HG02759 (cell line): ENCODE data around the gene OGFRL1.
"Not testable (repeated sequence)": the region's sequence is repeated elsewhere in the genome, so short reads cannot be mapped to it uniquely, and the experiment has no call there.

Source experiments
- ATAC-seq: cut with Tn5 transposase; IDR thresholded peaks from one replicate; pipeline ENCODE4 v1.9.1; 2021; ENCODE audit warnings: mild to moderate bottlenecking, moderate library complexity; ENCODE audit not compliant: unreplicated experiment

OGFRL1 gene

DNA sequence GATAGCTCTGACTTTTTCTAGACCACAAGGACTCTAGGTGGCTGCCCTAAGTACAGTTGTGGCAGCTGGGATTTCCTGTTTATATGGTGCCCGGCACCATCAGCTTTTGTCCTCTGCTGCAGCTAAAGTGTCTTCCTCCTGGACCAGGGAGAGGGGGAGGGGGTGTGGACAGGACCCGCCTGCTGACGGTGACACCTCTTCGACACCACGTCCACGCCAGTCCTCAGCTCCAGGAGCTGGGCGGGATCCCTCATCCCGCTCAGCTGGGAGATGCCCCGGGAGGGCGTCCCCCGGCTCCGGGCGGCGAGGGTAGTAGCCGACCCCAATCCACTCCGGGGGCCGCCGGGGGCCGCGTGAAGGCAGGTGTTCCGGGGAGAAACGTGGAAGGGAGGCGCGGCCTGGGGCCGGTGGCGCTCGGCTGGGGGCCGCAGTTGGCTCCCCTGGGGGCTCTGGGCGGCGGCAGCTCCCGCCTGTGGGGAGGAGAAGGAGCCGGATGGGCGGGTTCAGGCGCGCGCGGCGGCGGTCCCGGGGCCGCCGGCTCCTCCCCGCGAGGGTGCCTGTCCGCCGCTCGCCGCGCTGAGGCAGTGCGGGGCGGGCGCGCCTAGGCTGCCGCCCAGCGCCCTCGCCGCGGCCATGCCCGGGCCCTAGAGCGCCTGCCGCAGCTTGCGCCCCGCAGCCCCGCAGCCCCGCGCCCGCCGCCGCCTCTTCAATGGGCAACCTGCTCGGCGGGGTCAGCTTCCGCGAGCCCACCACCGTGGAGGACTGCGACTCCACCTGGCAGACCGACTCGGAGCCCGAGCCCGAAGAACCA lies at the start of gene OGFRL1:
Gene OGFRL1, plus strand, starts transcription at position 584 of the 811 bp plus-strand sequence. Its CDS starts 126 bp downstream, at position 710.
- peak; percentile 87 for ATAC-seq

DNA sequence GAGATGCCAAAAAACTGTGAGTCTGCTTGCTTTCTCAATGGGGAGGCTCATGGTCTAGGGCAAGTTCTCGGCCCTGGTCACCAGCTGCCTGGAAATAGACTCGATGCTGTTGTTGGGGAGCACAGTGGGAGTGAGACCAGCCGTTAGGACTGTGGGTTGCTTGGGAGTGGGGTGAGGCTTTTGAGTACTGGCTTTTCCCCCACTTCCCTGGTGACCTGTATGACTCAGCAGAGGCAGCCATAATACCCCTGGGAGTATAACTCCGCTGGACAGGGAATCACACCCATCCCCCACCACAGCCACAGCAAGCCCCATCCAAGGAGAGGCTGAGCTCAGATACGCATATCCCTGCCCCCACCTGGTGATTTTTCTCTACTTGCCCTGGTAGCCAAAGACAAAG lies 48.9 kb upstream of the OGFRL1 start:
- no peak for ATAC-seq

DNA sequence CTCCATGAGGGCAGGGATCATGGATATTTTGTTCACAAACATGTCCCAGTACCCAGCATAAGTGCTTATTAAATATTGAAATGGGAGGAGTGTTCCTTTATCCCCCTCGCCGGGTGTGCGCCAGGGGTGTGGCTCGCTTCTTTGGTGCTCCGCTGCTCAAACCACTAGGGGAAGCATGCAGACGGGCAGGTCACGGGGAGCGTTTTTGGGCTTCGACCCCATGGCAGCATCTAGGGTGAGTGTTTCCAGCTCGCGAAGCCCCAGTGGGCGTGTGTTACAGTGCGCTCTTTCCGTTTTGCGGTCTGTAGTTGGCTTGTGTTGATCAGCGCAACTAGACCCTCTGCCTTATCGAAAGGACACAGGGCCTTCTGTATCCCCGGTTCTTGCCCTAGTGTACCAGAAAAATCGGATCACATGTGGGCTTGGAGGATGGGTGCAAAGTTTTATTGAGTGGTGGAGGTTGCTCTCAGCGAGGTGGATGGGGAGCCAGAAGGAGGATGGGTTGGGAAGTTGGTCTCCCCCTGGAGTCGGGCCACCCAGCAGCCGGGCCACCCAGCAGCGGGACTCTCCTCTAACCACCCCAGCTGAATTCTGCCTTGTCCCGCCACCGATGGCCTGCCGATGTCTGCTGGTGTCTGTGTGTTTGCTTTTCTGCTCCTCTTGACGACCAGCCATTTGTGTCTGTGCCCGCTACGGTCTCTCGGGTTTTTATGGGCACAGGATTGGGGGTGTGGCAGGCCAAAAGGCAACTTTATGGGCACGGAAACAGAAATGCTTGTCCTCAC lies 43.2 kb upstream of the OGFRL1 start:
- no peak for ATAC-seq

DNA sequence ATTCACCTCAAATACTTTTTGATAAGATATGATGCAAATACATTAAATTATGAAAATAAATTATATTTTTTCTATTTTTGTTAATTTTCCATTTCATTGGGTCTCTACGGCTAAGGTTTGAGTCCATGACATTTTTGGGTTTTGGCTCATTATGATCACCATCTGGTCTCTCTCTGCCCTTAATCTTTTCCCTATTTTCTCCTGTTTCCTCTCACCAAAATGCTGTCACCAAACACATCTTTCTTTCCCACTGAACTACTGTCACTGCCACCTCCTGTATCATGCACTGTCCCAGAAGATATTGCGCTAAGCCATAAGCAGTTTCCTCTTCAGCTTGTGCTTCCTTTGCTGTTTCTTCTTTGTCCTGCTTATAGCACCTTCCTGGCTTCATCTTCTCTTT lies 42.0 kb upstream of the OGFRL1 start:
- ATAC-seq, result no peak

DNA sequence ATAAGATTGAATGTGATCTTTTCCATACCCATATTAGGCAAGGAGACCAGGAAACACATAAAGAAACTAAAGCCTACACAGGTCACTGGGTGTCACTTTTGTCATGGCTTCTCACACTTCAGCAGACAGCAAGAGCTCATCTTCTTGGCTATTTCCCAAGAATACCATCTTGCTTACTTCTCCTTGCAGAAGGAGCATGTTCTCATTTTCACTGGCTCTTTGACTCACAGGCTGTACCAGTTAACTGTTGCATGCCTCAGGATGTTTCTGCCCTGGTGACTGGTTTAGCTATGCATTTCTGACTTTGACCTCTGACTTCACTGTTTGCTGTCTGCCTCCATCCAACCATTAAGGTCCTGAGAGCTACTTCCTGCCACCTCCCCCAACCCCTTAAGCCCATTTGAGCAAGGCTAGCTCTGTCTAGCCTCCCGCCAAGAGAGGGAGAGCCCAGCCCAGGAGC lies 40.3 kb upstream of the OGFRL1 start:
- ATAC-seq, result peak; percentile 97

DNA sequence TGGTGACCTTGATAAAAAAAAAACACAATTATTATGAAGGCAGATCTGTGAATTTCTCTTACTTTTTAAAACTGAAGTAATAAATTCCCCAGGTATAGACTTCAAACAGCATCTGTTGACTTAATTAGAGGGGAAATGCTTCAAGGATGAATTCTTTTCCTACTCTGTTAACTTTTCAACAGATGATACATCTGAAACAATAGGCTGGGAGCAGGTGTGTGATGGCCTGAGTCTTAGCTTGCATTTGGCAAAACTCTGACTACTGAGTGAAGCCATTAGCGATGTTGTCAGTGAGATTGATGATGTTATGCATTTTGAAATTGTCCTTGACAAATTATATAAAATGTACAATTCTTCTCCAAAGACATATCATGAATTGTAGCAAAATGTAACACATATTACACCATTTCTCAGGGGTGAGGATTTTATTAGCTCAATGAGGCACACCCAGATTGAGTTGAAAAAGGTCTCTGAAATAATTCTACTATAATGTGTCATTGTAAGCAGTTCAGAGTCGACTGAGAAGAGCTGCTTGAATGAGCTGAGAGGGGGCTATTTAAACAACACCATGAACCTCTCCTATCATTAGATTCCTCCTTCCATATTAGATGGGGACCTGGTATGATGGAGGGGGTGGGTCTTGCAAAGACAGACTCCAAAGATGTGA lies 39.6 kb upstream of the OGFRL1 start:
- no peak for ATAC-seq

DNA sequence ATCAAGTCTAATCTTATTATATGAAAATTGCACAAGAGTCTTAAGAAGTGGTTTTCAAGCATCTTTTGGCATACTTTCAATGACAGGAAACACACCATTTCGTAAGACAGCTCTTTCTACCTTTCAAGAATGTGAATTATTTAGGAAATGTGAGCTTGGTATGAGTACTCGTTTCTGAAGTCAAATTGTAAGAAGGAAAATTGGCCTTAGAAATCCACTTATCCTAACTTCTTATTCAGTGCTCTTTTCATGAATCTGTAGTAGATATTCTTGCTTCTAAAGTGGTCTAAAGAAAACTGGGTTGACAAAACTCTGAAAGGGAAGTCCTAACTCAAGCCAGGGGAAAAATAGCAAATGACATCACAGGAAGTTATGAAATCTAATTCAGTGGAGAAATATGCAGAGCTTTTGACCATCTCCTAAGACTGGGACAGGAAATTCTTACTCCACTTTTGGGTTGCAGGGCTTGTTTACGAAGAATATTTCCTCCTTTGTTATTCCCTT lies 38.5 kb upstream of the OGFRL1 start:
- ATAC-seq, result no peak

DNA sequence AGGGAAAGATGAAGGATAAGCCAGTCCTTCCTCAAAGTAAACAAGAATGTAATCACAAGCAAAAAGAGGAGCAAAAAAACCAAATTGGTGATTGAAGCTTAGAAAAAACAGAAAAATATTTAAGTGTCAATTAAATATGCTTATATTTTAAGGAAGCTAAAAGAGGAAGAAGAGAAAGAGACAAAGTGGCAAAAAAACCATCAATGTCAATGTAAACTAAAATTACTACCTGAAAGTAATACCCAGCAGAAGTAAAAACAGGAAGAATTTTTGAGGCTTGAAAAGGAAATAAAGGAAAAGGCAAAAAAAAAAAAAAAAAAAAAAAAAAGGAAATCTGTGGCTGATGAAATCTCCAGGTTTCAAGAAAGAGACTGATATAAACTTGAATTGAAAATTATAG lies 36.2 kb upstream of the OGFRL1 start:
- ATAC-seq, result no peak

DNA sequence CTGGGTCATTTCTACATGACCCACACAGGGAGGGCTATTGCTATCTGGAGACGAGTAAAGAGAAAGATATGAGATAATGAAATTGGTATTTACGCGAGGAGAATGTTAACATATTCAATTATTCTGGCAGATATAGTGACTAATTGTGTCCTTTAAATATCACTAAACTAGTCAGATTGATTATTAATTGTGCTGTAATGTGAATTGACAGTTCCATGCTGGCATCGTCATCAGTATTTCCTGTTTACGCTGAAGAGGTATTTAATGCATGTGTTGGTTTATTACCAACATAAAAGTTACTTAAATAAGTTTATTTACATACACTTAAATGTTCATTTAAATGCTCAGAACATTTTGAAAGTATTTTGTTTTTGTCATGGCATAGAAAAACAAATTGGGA lies 35.7 kb upstream of the OGFRL1 start:
- ATAC-seq, result no peak

DNA sequence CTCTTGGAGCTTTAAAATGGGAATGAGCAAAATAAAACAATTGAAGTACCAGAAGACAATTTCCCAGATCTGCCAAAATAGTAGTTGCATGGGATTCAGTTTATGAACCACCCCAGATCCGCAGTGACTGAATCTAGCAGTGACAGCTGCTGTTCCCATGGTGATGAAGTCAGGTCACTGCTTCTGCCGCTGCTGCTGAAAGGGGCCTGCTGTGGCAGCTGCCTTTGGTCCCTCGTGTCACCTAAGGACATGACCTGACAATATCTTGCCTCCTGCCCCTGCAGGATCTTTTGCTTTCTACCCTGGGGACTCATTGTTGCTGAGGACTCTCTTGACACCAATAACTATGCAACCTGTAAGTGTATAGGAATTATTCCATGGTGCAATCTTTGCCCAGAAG lies 34.3 kb upstream of the OGFRL1 start:
- no peak for ATAC-seq

DNA sequence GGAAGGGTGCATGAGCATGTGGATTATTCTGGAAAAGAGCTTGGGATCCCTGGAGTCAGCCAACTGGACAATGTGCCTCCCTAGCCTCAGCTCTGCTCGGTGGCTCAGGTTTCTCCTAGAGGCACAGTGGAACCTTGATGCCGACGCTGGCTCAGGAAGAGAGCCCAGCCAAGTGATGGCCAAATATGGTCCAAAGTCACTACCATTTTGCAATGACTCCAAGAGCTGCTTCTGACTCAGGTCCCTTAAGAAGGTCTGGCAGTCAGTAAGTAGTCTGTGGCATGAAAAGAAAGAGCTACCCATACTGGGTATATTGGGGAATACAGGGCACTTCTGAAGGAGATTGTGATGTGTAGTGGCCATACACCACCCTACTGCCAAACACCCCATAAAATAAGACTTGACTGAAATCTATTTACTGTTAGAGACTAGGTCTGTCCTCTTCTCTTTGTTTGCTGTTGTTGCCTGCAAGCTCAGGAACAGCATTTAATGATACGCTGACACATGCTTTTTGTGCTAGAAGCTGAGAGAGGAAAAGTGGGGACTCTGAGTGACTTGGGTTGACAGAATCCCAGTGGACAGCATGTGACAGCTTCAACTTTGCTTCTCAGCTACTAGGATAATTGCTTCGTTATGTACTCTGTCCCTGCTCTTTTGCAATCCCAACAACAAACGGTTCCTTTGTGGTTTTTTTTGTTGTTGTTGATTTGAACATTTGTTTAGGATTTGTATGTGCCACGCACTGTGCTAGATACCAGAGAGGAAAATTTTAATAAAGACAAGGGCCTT lies 30.3 kb upstream of the OGFRL1 start:
- ATAC-seq, result no peak

DNA sequence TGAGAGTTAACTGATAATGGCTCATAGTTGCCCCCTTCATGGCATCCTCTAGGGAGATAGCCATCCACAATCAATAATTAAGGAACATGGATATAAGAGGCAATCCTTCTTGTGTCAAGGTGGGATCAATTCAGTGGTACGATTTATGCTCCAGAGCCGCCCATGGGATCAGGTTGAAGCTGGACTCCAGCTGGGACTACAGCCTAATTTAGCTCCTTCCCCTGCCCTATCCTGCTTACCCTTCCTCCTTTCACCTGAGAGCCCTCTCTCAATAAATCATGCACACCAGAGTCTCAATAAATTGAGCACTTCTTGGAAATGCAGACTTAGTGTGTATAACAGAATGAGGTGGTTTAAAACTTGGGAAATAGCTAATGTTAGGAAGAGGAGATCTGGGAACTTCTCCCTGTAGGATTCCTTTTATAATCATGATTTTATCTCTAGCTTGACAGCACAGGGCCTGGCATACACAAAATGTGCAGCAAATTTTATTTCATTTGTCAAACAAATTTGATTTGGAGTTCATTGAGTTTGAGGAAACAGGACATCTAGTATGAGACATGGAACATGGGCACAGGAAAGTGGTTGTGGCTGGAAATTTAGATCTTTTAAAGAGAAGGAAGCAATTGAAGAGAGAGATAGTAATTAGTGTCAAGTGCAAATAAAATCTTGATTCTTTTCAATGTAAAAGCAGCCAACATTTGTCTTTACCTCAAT lies 28.6 kb upstream of the OGFRL1 start:
- no peak for ATAC-seq

DNA sequence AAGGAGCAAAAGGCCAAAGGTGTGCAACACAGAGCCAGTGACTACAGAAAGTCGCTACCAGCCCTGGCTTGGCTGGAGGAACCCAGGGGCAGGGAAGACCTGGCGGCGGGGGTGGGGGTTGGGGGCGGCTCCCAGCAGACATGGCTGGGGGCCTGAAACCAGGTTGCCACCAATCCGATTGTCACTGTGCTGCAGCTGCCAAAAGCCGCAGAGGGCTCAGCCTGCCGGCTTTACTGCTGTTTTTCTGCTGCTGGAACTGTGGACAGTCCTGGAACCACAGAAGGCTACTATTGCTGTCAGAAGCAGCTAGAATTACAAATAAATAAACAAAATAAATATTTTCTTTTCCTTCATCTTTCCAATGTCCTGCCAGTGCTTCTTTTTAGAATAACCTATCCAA lies 25.7 kb upstream of the OGFRL1 start:
- ATAC-seq, result no peak

DNA sequence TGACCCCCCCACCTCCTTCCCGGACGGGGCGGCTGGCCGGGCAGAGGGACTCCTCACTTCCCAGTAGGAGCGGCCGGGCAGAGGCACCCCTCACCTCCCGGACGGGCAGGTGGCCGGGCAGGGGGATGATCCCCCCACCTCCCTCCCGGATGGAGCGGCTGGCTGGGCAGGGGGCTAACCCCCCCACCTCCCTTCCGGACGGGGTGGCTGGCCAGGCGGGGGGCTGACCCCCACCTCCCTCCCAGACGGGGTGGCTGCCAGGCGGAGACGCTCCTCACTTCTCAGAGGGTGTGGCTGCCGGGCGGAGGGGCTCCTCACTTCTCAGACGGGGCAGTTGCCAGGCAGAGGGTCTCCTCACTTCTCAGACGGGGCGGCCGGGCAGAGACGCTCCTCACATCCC lies 22.2 kb upstream of the OGFRL1 start:
- ATAC-seq, result not testable (repeated sequence)

DNA sequence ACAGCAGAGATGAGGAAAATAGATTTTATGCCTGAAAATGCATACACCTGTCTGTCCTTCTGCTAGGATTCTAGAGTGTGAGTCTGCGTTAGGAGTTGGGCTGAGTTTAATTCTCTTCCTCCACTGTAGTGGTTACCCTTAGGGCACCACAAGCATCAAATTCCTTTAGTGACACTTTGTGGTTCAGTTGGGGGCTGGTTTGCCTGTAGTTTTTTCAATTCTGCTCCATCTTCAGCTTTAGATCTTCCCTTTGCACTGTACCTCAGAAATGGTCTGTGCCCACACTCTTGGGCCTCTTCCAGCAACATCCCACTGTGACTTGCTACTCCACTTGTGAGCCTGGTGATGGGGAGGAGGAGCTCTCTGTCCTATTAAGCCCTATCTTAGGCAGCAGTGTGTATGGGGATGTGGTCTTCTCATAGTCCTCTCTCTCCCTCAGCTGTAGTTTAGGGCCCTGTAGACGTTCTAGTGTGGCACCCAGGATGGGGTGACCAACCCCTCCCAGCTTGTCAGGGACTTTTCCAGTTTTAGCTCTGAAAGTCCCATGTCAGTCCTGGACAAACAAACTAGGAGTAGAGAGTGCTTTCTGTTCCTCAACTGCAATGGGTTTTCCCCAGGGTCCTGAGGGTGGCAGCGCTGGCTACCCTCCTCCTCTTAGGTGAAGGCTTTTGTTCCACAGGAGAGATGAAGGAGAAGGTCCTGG lies 19.7 kb upstream of the OGFRL1 start:
- peak; percentile 86 for ATAC-seq

DNA sequence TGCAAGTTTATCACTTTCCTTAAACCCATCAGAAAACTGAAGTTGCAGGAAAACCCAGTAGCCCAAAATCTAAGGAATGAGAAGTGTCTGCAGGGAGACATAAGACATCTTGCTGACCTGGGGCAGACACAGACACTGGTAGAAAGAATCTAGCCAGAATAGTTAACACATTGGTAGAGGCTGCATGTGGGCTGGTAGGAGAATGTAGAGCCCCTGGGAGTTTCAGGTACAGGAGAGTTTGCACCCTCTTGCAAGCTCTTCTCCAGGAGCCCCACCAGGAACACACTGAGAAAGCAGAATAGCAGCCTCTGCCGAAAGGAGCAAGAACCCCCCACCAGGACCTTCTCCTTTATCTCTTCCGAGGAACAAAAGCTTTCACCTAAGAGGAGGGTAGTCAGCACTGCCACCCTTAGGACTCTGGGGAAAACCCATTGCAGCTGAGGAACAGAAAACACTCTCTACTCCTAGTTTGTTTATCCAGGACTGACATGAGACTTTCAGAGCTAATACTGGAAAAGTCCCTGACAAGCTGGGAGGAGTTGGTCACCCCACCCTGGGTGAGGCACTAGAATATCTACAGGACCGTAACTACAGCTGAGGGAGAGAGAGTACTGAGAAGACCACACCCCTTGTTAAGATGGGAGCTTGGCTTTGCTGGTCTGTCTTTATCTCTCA lies 10.5 kb upstream of the OGFRL1 start:
- ATAC-seq, result peak; percentile 53

DNA sequence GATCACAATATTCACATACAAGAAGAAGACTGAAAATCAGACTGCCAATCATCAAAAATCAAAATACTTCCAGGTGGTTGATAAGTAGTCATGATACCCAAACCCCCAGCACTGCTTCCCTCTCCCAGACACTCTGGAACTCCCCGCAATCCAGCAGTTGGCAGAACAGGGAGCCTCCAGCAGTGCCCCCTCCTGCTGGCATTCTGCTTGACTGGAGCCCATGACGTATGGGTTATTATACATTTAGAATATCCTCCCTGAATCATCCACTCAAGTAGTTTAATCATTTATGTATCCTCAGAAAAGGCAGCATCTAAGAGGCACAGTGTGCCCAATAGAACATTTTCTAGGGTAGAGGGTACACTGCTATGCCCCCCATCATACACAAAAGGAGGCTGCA lies 9.3 kb upstream of the OGFRL1 start:
- ATAC-seq, result no peak

DNA sequence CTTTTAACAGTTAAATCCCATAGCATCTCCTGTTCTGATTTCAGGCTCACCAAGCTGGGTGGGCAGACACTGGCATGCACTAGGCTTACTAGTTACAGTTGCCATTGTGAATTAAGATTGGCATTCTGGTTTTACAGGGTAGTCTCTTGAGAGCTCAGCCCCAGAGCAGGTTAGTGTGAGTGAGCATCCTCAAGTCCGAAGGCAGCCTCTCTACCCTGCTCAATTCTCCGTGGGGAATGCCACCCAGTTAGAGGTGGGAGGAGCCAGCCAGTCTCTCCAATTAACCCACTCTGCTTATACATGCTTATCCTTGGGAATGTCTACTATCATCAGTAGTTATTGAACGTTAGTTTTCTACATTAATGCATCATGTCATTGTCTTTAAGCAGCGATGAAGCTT lies 8.9 kb upstream of the OGFRL1 start:
- ATAC-seq, result no peak

DNA sequence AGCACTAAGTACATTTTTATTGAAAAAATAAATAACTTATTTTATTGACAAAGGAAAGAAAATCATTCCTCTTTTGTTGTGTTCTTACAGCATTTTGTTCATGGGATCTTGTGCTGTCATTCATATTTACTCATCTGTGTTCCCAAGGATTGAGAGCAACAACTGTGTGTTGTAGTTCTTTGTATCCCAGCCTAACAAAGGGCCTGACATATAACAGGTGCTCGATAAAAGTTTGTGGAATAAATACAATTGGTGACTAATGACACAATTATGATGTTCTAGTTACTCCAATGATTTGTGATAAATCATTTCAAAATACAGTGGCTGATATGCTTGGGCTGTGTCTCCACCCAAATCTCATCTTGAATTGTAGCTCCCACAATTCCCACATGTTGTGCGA lies 7.9 kb upstream of the OGFRL1 start:
- ATAC-seq, result no peak
